Keratinocyte (primary cell): ENCODE measurements around the gene SRSF5.

Source experiments
- EZH2 ChIP-seq: IDR thresholded peaks from one replicate; pipeline ENCODE4 v1.6.1; 2012; ENCODE audit warnings: inconsistent platforms, mild to moderate bottlenecking, low read length, moderate library complexity
- TF ChIP-seq, protein P1 (sequence below), 3 experiments: IDR thresholded peaks in 1 of 3; conservative IDR thresholded peaks in 1 of 3; optimal IDR thresholded peaks in 1 of 3; 2 replicates in 2 of 3; 3 replicates in 1 of 3; pipeline versions ENCODE3 to v1.5.1; 2011; ENCODE audit warnings: low read length in 3 of 3, mild to moderate bottlenecking in 3 of 3, moderate library complexity in 2 of 3, control low read depth in 1 of 3, inconsistent platforms in 1 of 3; ENCODE audit not compliant: insufficient read depth in 2 of 3; ENCODE audit errors: extremely low read depth in 1 of 3

- TF ChIP-seq, protein P1, sequence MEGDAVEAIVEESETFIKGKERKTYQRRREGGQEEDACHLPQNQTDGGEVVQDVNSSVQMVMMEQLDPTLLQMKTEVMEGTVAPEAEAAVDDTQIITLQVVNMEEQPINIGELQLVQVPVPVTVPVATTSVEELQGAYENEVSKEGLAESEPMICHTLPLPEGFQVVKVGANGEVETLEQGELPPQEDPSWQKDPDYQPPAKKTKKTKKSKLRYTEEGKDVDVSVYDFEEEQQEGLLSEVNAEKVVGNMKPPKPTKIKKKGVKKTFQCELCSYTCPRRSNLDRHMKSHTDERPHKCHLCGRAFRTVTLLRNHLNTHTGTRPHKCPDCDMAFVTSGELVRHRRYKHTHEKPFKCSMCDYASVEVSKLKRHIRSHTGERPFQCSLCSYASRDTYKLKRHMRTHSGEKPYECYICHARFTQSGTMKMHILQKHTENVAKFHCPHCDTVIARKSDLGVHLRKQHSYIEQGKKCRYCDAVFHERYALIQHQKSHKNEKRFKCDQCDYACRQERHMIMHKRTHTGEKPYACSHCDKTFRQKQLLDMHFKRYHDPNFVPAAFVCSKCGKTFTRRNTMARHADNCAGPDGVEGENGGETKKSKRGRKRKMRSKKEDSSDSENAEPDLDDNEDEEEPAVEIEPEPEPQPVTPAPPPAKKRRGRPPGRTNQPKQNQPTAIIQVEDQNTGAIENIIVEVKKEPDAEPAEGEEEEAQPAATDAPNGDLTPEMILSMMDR (optimal IDR thresholded peaks at IDR 0.05 in 1 of 3, IDR thresholded peaks at IDR 0.05 in 1 of 3, conservative IDR thresholded peaks at IDR 0.05 in 1 of 3; ENCODE audit: extremely low read depth in 1 of 3, insufficient read depth in 2 of 3, low read length in 3 of 3) = no peak
- TF ChIP-seq EZH2 = no peak
Measured at GRCh38 chr14:69784942-69785341, 18.0 kb downstream of the SRSF5 start.
